T-cell (primary cell): ENCODE results near the gene SEMA4C. TPM values are rescaled to one million over a fixed set of nuclear protein-coding genes. Genes with fewer than 3 reads are reported as not detected.

Experiments
- ATAC-seq, 4 experiments: fragments of 200-7000 bp in 3 of 4; fragments of 150-1000 bp in 1 of 4; cut with Tn5 transposase; replicated peaks in 1 of 4; 1 replicate in 3 of 4; 2 replicates in 1 of 4; pipeline ENCODE4 v1.10.0; 2021; ENCODE audit warnings: moderate library complexity in 3 of 4, mild to moderate bottlenecking in 2 of 4, moderate number of reproducible peaks in 1 of 4
- CTCF ChIA-PET, 2 donors: fragments of 300-600 bp; sonication (Branson Sonifier 250); formaldehyde crosslinking; loops; one replicate each; lab custom pipeline; 2022; ENCODE audit warnings: antibody characterized with exemption in 2 of 2; lab: Charles Lee
- POLR2A ChIA-PET, 2 donors: fragments of 300-600 bp; sonication (Branson Sonifier 250); formaldehyde crosslinking; loops; one replicate each; lab custom pipeline; 2022; ENCODE audit warnings: antibody characterized with exemption in 2 of 2; lab: Charles Lee
- DNase-seq, 35 experiments: peaks; one replicate each; pipeline versions ENCODE4 v3.0.0 to v3.0.0-alpha.2; 2013 to 2023
- H3K27ac ChIP-seq: one replicate; pipeline ENCODE4 v1.5.1; 2013; ENCODE audit warnings: low read length
- H3K27me3 ChIP-seq, 2 experiments: replicated peaks in 1 of 2; 1 replicate in 1 of 2; 2 replicates in 1 of 2; pipeline versions ENCODE4 v1.6.1 to v1.7.0; 2013; ENCODE audit warnings: low read length in 1 of 2, mixed read lengths in 1 of 2; ENCODE audit not compliant: control insufficient read depth in 2 of 2, insufficient read depth in 2 of 2; ENCODE audit errors: extremely low read depth in 1 of 2
- H3K36me3 ChIP-seq, 2 donors: 1 replicate in 1 of 2; 2 replicates in 1 of 2; pipeline versions ENCODE4 v1.6.1 to v1.7.0; 2013; ENCODE audit warnings: low read length in 1 of 2; ENCODE audit not compliant: control insufficient read depth in 2 of 2, insufficient read depth in 1 of 2; ENCODE audit errors: extremely low read depth in 1 of 2
- H3K4me1 ChIP-seq, 2 experiments: 1 replicate in 1 of 2; 2 replicates in 1 of 2; pipeline versions ENCODE4 v1.6.1 to v1.7.0; 2013; ENCODE audit warnings: low read length in 2 of 2, mixed read lengths in 1 of 2; ENCODE audit not compliant: insufficient read depth in 2 of 2, control insufficient read depth in 1 of 2; ENCODE audit errors: extremely low read depth in 1 of 2
- H3K4me3 ChIP-seq, 2 donors: 1 replicate in 1 of 2; 2 replicates in 1 of 2; pipeline versions ENCODE4 v1.5.1 to v1.7.0; 2013; ENCODE audit warnings: mild to moderate bottlenecking in 2 of 2, low read length in 1 of 2, moderate library complexity in 1 of 2; ENCODE audit not compliant: control insufficient read depth in 1 of 2; ENCODE audit errors: extremely low read depth in 1 of 2
- H3K9me3 ChIP-seq: 2 replicates; pipeline ENCODE4 v1.7.0; 2013
- H3K27ac Mint-ChIP-seq, 2 donors: one replicate each; pipeline ENCODE4 v1.8.0; 2020 to 2021; ENCODE audit warnings: mild to moderate bottlenecking in 2 of 2, mixed read lengths in 2 of 2
- H3K27me3 Mint-ChIP-seq, 2 donors: one replicate each; pipeline ENCODE4 v1.8.0; 2021 to 2022; ENCODE audit warnings: mixed read lengths in 2 of 2
- H3K36me3 Mint-ChIP-seq: one replicate; pipeline ENCODE4 v1.8.0; 2021; ENCODE audit warnings: mixed read lengths
- H3K4me1 Mint-ChIP-seq, 3 donors: one replicate each; pipeline ENCODE4 v1.8.0; 2020 to 2022; ENCODE audit warnings: mixed read lengths in 3 of 3, mild to moderate bottlenecking in 1 of 3
- H3K4me3 Mint-ChIP-seq, 3 donors: one replicate each; pipeline ENCODE4 v1.8.0; 2020 to 2022; ENCODE audit warnings: mild to moderate bottlenecking in 3 of 3, mixed read lengths in 3 of 3, moderate library complexity in 3 of 3
- H3K9me3 Mint-ChIP-seq, 3 donors: one replicate each; pipeline ENCODE4 v1.8.0; 2020 to 2022; ENCODE audit warnings: mixed read lengths in 3 of 3
- WGBS: methylation state at CpG from one replicate; pipeline ENCODE4 v1.1.5; 2013; ENCODE audit warnings: missing lambda C conversion rate; ENCODE audit not compliant: insufficient coverage; 5-methylcytosine and 5-hydroxymethylcytosine counted together
- total RNA-seq, 35 experiments: library from RNA in 6 of 35; stranded (reverse) in 6 of 35; fragments of 120-200 nt in 1 of 35; gene quantifications; one replicate each; pipeline versions ENCODE4 v1.2.1 to v1.2.4 and lab custom pipeline; 2013 to 2026

Gene SEMA4C
- total RNA-seq, 5 donors from 2014 or later (not counting 1 experiment from before 2014, with no cell fraction given), result 36.3 to 89.0 (median 72.3) TPM

- Histone ChIP-seq H3K9me3 (no peaks in the 10 kb centered on the region), H3K27ac (no peak overlapping the region), H3K4me3 (no peak overlapping the region), H3K27me3 (peaks cover 0 to 2% of the 10 kb centered on the region in 2 experiments), H3K4me1 (peaks cover 5 to 30% of the 10 kb centered on the region in 2 experiments), H3K36me3 (no peaks in the 10 kb centered on the region)
- CTCF ChIA-PET, result interaction anchor here in 1 of 2 donors (0.5 kb wide), 1 partner anchor 40 kb away, joined by 4 read pairs; no protein-coding TSS in a partner anchor
- H3K27me3 Mint-ChIP-seq, result no peaks in the 10 kb centered on the region
- WGBS, result 88% methylated on average over 14 of the region's 14 CpGs
- no peaks in the 10 kb centered on the region for H3K36me3 Mint-ChIP-seq
- POLR2A ChIA-PET, result no interaction called here
- DNase-seq (no peak), ATAC-seq (no peak)
- peak overlapping the region; percentile 82 for H3K27ac Mint-ChIP-seq
- H3K4me3 Mint-ChIP-seq, result no peak overlapping the region
- peaks cover 16 to 41% (median 27%) of the 10 kb centered on the region in 3 donors for H3K4me1 Mint-ChIP-seq
- H3K9me3 Mint-ChIP-seq, result no peaks in the 10 kb centered on the region
These were observed 5.8 kb upstream of the SEMA4C start for GRCh38 chr2:96875498-96876268.

- Histone ChIP-seq H3K4me3 (no peak overlapping the region), H3K9me3 (no peaks in the 10 kb centered on the region), H3K27ac (no peak overlapping the region), H3K36me3 (no peaks in the 10 kb centered on the region), H3K27me3 (peaks cover 0 to 6% of the 10 kb centered on the region in 2 experiments), H3K4me1 (peaks cover 5 to 36% of the 10 kb centered on the region in 2 experiments)
- ATAC-seq, result peak in 1 of 4 experiments; percentile 16
- 72% methylated on average over 9 of the region's 18 CpGs for WGBS
- peak overlapping the region; percentile 61 to 82 for H3K27ac Mint-ChIP-seq
- H3K4me1 Mint-ChIP-seq, result peaks cover 20 to 44% (median 30%) of the 10 kb centered on the region in 3 donors
- ChIA-PET CTCF (interaction anchor here in 1 of 2 donors (1.1 kb wide), 1 partner anchor 16 kb away, joined by 5 read pairs; the partner anchor contains the start of gene ANKRD39), POLR2A (interaction anchor here in 1 of 2 donors (0.6 kb wide), 1 partner anchor 339 kb away, joined by 4 read pairs; no protein-coding TSS in a partner anchor)
- no peaks in the 10 kb centered on the region for H3K9me3 Mint-ChIP-seq
- no peak overlapping the region for H3K4me3 Mint-ChIP-seq
- no peaks in the 10 kb centered on the region for H3K36me3 Mint-ChIP-seq
- H3K27me3 Mint-ChIP-seq, result no peaks in the 10 kb centered on the region
- peak in 1 of 35 experiments; percentile 64 for DNase-seq
These were observed 4.4 kb upstream of the SEMA4C start for GRCh38 chr2:96874198-96874831.

- no peak overlapping the region for H3K4me3 Mint-ChIP-seq
- 83% methylated on average over 2 of the region's 8 CpGs for WGBS
- ATAC-seq (no peak), DNase-seq (no peak)
- Histone ChIP-seq H3K27ac (no peak overlapping the region), H3K4me1 (peaks cover 5 to 36% of the 10 kb centered on the region in 2 experiments), H3K27me3 (peaks cover 0 to 6% of the 10 kb centered on the region in 2 experiments), H3K9me3 (no peaks in the 10 kb centered on the region), H3K36me3 (no peaks in the 10 kb centered on the region), H3K4me3 (no peak overlapping the region)
- H3K4me1 Mint-ChIP-seq, result peaks cover 20 to 44% (median 30%) of the 10 kb centered on the region in 3 donors
- ChIA-PET POLR2A (no interaction called here), CTCF (interaction anchor here in 1 of 2 donors (0.6 to 1.3 kb wide), 3 partner anchors 16 to 36 kb away, joined by 3 to 5 read pairs (median 3); partner anchors contain the start of gene ANKRD39)
- no peaks in the 10 kb centered on the region for H3K9me3 Mint-ChIP-seq
- no peaks in the 10 kb centered on the region for H3K27me3 Mint-ChIP-seq
- H3K27ac Mint-ChIP-seq, result peak overlapping the region; percentile 61 to 82
- no peaks in the 10 kb centered on the region for H3K36me3 Mint-ChIP-seq
These were observed 3.8 kb upstream of the SEMA4C start for GRCh38 chr2:96873651-96874096.

GRCh38 chr2:96872591-96873349, 2.9 kb upstream of the SEMA4C start:
- no peak for DNase-seq
- CTCF ChIA-PET, result interaction anchor here in 1 of 2 donors (0.6 to 1.3 kb wide), 3 partner anchors 15 to 375 kb away, joined by 3 to 4 read pairs (median 3); partner anchors contain the start of gene ANKRD39
- Histone ChIP-seq H3K9me3 (no peaks in the 10 kb centered on the region), H3K36me3 (no peaks in the 10 kb centered on the region), H3K4me3 (no peak overlapping the region), H3K27me3 (peaks cover 0 to 6% of the 10 kb centered on the region in 2 experiments), H3K4me1 (peaks cover 8 to 43% of the 10 kb centered on the region in 2 experiments), H3K27ac (no peak overlapping the region)
- H3K4me1 Mint-ChIP-seq, result peaks cover 26 to 48% (median 34%) of the 10 kb centered on the region in 3 donors
- H3K27ac Mint-ChIP-seq, result peak overlapping the region; percentile 59 to 79
- no peaks in the 10 kb centered on the region for H3K9me3 Mint-ChIP-seq
- ATAC-seq, result no peak
- no peak overlapping the region for H3K4me3 Mint-ChIP-seq
- H3K27me3 Mint-ChIP-seq, result no peaks in the 10 kb centered on the region
- WGBS, result 74% methylated on average over 6 of the region's 14 CpGs
- POLR2A ChIA-PET, result no interaction called here
- no peaks in the 10 kb centered on the region for H3K36me3 Mint-ChIP-seq

GRCh38 chr2:96870626-96871255, 861 bp upstream of the SEMA4C start:
- H3K4me1 ChIP-seq, result peaks cover 16 to 56% of the 10 kb centered on the region in 2 experiments
- CTCF ChIA-PET, result interaction anchor here (0.5 to 1.8 kb wide), 8 partner anchors 10 to 92 kb away, joined by 3 to 25 read pairs (median 3); partner anchors contain the start of genes ANKRD39 (in 1 of the 2) and CNNM3 (in 1 of the 2)
- H3K4me3 Mint-ChIP-seq, result peak overlapping the region; percentile 84 to 90 (median 86)

More at GRCh38 chr2:96870626-96871255, 861 bp upstream of the SEMA4C start:
- no peaks in the 10 kb centered on the region for H3K27me3 Mint-ChIP-seq
- H3K4me1 Mint-ChIP-seq, result peaks cover 40 to 61% (median 48%) of the 10 kb centered on the region in 3 donors
- H3K27ac ChIP-seq, result peak overlapping the region; percentile 89
- H3K36me3 Mint-ChIP-seq, result peaks cover 2% of the 10 kb centered on the region
- peaks cover 0 to 6% of the 10 kb centered on the region in 2 experiments for H3K27me3 ChIP-seq
- no peaks in the 10 kb centered on the region for H3K9me3 ChIP-seq
- POLR2A ChIA-PET, result interaction anchor here in 1 of 2 donors (0.7 kb wide), 1 partner anchor 12 kb away, joined by 3 read pairs; the partner anchor contains the start of gene ANKRD39
- peak overlapping the region; percentile 92 to 93 for H3K27ac Mint-ChIP-seq
- H3K36me3 ChIP-seq, result peaks cover 0 to 19% of the 10 kb centered on the region in 2 donors
- peak overlapping the region; percentile 38 to 61 for H3K4me3 ChIP-seq
- WGBS, result 4% methylated on average over 7 of the region's 13 CpGs
- peak; percentile 38 to 84 (median 63) for DNase-seq
- H3K9me3 Mint-ChIP-seq, result no peaks in the 10 kb centered on the region
- peak; percentile 63 to 73 (median 71) for ATAC-seq
